Right lung (tissue), 5 donors: ENCODE data around the gene PDE1C. TPM values are rescaled to one million over a fixed set of nuclear protein-coding genes. Genes with fewer than 3 reads are reported as not detected.
A peak's percentile ranks its signal among the peaks of the same experiment; 100 is the strongest.
"Not testable (repeated sequence)": the region's sequence is repeated elsewhere in the genome, so short reads cannot be mapped to it uniquely, and the experiment has no call there.

Source experiments
- DNase-seq, 2 donors: peaks; one replicate each; pipeline ENCODE4 v3.0.0-alpha.2; 2013
- polyA plus RNA-seq, 5 donors: library from polyadenylated mRNA; unstranded; fragments of 120-200 nt; gene quantifications; one replicate each; pipeline versions ENCODE4 v1.2.1 to v1.2.3, GENCODE V29; 2013; ENCODE audit warnings: inconsistent platforms in 1 of 5, low replicate concordance in 1 of 5; ENCODE audit not compliant: insufficient read length in 5 of 5, insufficient read depth in 1 of 5

Gene PDE1C
- polyA plus RNA-seq, 5 donors = 2.5 to 4.8 (median 4.3) TPM

DNA sequence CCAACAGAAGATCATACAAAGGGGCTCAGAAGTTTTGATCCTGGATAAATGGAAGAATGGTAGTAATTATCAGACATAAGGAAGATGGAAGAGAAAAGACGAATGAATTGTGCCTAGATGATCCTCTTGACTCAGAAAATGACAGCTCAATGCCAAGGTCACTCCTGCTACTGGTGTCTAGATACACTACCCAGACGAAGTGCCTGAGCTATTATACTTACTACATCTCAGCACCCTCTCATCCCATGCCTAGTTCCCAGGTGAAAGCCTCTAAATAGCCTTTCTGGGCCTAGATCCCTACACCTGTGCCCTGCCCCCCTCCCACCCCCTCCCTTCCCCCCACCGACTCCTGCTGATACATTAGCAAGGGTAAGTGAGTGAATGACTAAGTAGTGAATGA, 25.5 kb downstream of the PDE1C start:
- no peak for DNase-seq

DNA sequence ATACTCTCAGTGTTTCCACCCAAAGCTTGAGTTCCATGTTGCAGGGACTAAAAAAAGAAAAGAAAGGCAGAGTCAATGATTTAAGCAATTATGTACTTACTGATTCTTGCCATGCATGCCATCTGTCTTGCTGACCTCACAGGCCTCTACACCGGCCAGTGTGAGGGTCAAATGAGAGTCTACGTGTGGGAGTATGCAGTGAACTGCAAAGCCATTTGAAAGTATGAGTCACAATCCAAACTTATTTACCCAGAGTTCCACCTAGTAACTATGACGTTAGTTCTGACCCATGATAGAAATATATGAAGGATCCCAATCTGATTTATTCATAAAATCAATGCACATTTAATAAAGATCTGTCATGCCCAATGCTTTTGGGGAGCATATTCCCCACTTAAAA, 26.5 kb downstream of the PDE1C start:
- no peak for DNase-seq

DNA sequence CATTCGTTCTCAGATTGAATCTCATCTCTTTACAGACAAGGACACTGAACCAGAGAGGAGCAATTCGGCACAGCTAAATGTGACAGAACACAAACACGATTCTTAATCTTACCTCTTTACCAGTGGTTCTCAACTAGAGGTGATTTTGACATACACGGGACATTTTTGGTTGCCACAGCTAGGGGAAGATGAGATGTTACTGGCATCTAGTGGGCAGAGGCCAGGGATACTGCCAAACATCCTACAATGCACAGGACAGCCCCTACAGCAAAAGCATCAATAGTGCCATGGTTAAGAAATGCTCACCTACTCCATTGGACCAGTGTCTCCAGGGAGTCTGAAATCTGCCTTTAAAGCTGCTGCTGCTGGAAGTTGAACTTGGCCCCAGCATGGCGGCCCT, 27.3 kb downstream of the PDE1C start:
- DNase-seq = no peak

- no peak for DNase-seq
Observed at GRCh38 chr7:32039000-32039756, 31.0 kb downstream of the PDE1C start.

GRCh38 chr7:32037650-32038198, 32.5 kb downstream of the PDE1C start:
- no peak for DNase-seq

DNA sequence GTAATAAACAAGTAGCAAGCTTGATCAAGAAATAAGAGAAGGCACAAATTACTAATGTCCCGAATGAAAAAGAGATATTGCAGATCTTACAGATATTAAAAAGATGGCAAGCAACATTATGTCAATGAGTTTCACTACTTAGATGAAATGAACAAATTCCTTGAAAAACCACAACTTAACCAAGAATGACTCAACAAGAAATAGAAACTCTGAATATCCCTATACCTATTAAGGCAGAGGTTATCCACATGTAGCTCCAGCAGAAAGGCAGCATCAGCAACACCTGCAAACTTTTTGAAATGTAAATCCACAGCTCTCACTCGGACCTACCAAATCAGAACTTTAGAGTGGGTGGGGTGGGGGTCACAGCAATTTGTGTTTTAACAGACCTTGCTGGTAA, 33.6 kb downstream of the PDE1C start:
- no peak for DNase-seq

- peak; percentile 8 to 11 for DNase-seq
Observed at GRCh38 chr7:32034052-32034451, 36.2 kb downstream of the PDE1C start.

DNA sequence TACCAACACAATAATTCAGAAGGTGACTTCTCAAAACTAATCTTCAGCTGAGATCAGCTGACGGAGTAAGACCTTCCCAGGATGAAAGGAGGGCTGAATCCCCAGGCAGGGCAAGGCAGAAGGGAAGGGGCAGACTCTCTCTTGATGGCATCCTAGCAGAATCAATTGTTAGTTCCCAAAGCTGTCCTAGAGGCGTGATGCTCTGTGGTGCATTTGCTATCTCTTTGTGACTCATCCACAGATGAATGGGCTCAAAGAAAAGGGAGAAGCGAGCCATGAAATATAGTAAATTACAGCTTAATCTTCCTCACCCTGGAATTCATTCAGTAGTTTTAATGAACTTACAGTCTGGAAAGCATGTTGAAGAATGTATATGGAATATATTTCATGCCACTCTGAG, 37.2 kb downstream of the PDE1C start:
- DNase-seq = no peak

GRCh38 chr7:32032211-32032610, 38.0 kb downstream of the PDE1C start:
- no peak for DNase-seq

- DNase-seq = no peak
Observed at GRCh38 chr7:32030904-32031692, 39.1 kb downstream of the PDE1C start.

DNA sequence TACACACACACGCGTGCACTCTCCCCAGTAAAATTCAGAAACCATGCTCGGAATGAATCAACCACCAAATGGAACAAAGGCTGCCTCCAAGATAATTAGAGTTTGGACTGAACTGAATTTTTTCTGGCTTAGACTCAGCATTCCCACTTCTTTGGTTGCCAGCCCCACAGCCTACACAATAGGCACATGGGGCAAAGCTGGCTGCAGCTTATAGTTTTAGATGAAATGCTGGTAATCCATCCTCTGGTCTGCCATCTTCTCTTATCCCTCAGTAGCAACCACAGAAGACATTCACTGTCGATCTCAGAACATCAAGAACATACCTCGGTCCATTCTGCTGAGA, 44.2 kb downstream of the PDE1C start:
- DNase-seq = no peak

DNA sequence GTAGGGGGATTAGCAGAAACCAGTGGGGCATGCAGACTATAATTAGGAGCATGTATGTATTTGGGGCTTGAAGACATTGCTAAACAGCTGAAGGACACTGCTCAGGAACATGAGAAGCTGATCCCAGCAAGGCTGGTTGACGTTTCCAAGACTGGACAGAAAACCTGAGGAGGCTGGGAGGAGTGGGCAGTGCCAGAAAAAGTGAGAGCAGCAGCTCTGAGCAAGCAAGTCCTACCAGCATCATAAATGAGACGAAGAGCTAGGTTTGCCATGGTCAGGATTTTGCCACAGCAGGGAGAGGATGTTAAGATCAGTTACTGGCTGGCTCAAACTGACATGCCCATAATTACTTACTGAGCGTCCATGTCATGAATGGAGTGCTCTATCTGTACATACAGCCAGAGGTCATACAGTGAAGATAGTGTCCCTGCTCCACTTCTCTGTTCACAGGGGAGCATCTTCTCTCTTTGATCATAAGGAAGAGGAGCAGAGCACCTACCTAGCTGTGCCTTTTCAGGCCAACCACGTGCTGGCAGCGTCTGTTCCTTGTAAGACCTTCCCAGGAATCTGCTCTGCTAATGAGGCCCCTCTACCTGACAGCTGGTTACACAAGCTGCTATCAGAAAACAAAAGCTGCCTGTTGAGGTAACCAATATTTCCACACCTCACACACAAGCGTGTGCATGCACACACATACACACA, 44.7 kb downstream of the PDE1C start:
- no peak for DNase-seq

GRCh38 chr7:32023376-32023775, 46.8 kb downstream of the PDE1C start:
- DNase-seq = no peak

DNA sequence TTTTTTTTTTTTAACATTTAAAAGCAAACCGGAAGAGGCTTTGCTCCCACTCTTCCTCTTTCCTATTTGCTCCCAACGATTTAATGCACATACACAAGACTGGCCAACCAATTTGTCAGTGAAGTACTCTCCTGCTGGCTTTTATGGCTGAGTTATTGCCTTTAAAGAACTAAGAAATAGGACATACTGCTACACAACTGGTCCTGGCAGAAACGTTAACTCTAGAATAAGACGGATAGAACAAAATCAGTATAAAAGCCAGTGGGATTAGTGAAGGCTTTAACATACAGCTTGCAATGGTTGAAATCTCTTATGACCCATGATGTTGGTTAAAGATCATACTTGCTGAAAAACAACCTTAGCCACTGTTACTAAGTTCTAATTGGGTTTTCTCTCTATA, 47.2 kb downstream of the PDE1C start:
- no peak for DNase-seq

DNA sequence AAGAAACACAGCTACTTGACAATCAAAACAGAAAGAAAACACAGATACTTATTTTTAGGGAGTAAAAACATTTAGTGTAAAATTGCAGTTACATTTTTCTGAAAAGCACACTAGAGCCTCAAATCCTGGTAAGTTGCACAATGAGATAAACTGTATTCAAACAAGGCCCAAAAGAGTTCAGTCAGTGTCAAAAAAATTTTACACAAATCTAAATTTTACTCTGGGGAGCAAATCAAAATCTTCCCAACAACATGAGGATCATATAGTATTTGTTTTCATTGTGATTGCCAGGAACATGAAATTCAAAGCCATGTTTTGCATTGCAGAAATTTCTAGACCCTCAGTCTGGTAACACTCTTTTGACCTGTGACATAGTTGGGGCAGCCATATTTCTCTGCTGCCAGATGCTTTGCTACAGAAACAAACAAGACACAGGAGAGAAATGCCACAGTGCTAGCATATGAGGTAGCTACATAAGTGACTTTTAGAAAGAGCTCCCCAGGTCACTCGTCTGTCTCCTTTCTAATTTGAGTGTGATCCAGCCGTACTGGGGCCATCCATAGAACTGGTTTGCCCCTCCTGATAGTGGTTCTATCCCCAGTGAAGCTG, 49.6 kb downstream of the PDE1C start:
- DNase-seq = no peak

- DNase-seq = no peak
Observed at GRCh38 chr7:32018845-32019578, 51.2 kb downstream of the PDE1C start.

DNA sequence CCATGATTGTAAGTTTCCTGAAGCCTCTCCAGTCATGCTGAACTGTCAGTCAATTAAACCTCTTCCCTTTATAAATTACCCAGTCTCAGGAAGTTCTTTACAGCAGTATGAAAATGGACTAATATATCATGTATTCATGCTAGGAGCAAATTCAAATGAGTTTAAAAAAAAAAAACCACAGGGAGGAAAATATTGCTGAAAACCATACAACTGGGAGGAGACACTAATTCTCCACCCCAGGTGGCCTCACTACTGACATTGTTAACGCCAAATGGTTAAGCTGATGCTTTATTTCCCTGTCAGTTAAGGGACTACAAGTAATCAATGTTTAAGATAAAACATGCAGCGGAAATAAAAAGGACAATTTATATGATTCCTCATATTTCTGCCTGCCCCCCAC, 55.1 kb downstream of the PDE1C start:
- DNase-seq = no peak

- DNase-seq = not testable (repeated sequence)
Observed at GRCh38 chr7:32013471-32013870, 56.7 kb downstream of the PDE1C start.

- DNase-seq = no peak
Observed at GRCh38 chr7:32005577-32005976, 64.6 kb downstream of the PDE1C start.

GRCh38 chr7:32001948-32002347, 68.3 kb downstream of the PDE1C start:
- DNase-seq = no peak

DNA sequence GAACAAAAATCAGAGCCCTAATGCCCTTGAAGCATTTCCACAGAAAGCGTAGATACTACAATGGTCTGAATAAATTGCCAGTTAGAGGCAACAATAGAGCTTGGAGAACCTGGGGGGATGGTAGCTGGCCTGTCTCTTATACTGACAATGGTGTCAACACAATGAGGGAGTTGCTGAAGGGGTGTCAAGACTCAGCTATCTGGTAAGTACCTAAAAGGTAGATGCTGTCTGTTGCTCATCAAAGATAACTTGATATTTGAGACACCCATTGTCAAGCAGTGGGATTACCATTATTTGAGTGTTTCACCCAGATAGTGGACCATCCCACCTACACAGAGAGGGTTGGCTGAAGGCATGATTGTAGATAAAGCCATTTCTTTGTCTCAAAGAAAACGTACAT, 72.8 kb downstream of the PDE1C start:
- no peak for DNase-seq
